Measurements from ENCODE around the gene HAND1.
A peak's percentile ranks its signal among the peaks of the same experiment; 100 is the strongest.
"Not testable (repeated sequence)": the region's sequence is repeated elsewhere in the genome, so short reads cannot be mapped to it uniquely, and the experiment has no call there.

Gene HAND1

GRCh38 chr5:154478224-154478565 lies at the start of gene HAND1:
HAND1 (minus strand) TSS chr5:154478227; CDS start chr5:154478008, 219 bp downstream.
- DNase-seq = peak; percentile 27 to 32

DNA sequence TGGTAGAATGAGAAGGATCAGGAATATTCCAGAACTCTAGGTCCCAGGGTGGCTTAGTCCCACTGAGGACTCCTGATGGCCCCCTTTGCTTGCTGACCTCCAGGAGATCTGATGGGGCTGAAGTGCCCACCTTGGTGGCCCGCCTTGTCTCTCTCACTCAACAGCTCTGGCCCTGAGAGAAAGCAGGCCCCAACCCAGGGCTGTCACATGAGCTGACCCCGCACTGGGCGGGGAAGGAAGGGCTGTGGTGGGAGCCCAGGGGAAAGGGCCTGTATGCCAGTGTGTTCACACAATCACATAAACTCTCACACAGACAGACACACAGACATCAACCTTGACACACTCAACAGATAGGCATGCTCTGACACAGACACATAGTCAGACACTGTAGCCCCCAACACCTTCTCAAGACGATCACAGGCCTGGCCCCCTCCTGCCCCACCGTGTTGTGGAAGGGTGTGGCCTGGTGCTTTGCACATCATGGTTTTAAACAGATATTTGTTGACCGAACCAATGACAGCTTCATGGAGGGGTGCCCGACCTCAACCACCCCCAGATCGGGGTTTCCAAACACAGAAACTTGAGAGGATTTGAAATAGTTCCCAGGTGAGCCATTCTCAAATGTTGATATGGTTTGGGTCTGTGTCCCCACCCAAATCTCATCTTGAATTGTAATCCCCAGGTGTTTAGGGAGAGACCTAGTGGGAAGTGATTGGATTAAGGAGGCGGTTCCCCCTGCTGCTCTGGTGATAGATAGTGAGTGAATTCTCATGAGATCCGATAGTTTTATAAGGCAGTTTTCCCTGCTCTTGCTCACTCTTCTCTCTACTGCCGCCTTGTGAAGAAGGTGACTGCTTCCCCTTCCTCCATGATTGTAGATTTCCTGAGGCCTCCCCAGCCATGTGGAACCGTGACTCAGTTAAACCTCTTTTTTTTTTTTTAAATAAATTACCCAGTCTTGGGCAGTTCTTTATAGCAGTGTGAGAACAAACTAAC lies 48.5 kb upstream of the HAND1 start:
- no peak for DNase-seq

- DNase-seq = no peak
Measured at GRCh38 chr5:154524859-154525258, 46.8 kb upstream of the HAND1 start.

- no peak for DNase-seq
Measured at GRCh38 chr5:154524181-154524580, 46.2 kb upstream of the HAND1 start.

- no peak for DNase-seq
Measured at GRCh38 chr5:154523709-154524108, 45.7 kb upstream of the HAND1 start.

GRCh38 chr5:154523104-154523503 lies 45.1 kb upstream of the HAND1 start:
- DNase-seq = no peak

DNA sequence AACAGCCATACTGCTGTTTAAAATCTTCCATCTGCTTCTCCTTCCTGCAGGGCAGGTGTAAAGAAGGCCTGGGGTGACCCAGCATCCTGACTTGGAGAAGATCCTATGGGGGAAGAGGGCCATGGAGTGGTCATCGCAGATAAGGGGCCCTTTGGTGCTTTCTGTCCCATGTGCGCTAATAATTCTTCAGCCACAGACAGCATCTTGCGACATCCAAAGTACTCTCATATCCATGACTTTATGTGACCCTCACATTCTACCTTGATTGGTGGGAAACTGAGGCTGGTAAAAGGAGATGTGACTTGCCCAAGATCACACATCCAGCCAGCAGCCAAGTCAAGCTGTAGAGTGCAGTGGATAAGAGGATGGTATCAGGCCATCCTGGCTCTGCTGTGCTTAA lies 44.3 kb upstream of the HAND1 start:
- DNase-seq = no peak

- DNase-seq = no peak
Measured at GRCh38 chr5:154521756-154522155, 43.7 kb upstream of the HAND1 start.

- DNase-seq = peak; percentile 3 to 36
Measured at GRCh38 chr5:154520861-154521453, 42.9 kb upstream of the HAND1 start.

DNA sequence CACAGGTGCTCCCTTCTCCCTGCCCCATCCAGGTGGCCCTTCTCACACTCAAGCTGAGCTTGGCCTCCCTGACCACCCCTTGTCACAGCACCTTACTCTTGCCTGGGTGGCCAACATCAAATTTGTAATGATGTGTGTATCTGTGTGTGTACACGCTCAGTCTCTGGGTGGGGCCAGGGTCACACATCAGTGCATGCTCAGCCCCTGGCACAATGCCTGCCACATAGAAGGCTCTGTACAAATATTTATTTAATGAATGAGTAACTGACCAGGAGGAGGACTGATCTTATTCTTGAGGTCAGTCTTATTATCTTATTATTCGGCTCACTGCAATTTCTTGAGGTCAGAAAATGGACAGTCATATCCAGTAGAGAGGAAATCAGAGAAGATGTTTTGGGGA lies 41.3 kb upstream of the HAND1 start:
- no peak for DNase-seq

- no peak for DNase-seq
Measured at GRCh38 chr5:154518438-154518867, 40.4 kb upstream of the HAND1 start.

DNA sequence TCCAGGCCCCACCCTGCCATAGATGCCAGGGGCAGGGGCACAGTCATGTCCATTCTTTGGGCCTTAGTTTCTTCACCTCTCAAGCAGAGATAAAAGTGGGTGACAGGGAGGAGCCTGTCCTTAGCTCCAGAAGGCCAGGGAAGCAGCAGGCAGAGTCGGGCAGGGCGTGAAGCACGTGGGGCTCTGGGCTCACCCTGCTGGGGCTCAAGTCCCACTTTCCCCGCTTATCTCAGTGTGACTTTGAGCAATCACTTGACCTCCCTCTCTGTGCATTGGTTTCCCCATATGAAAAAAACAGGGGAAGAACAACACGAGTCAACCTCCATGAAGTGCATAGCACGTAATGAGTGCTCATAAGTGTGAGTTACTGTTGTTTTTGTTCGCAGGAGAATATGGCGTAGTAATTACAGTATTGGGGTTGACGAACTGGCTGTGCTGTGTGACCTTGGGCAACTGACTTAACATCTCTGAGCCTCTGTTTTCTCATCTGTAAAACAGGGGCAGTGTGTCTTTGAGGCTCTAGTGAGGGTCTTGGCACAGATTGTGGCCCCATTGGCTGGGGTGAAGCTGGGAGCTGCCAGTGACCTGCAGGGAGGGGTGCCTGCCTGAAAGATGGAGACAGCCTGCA lies 39.9 kb upstream of the HAND1 start:
- DNase-seq = no peak

GRCh38 chr5:154517181-154517580 lies 39.2 kb upstream of the HAND1 start:
- no peak for DNase-seq

DNA sequence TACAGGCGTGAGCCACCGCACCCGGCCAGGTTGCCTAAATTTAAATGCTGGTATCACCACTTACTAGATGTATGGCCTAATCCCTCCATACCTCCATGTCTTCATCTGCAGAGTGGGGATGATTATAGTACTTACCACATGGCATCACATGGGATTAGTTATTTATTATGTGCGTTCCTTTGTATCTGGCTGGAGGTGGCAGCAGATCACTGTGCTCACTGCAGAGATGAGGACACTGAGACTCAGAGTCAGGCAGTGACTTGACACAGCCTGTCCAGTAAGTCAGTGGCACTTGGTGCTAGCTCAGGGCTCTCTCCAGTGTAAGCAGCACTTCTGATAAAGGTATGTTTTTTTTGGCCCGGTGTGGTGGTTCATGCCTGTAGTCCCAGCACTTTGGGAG lies 38.4 kb upstream of the HAND1 start:
- no peak for DNase-seq

GRCh38 chr5:154515488-154515887 lies 37.5 kb upstream of the HAND1 start:
- DNase-seq = not testable (repeated sequence)

DNA sequence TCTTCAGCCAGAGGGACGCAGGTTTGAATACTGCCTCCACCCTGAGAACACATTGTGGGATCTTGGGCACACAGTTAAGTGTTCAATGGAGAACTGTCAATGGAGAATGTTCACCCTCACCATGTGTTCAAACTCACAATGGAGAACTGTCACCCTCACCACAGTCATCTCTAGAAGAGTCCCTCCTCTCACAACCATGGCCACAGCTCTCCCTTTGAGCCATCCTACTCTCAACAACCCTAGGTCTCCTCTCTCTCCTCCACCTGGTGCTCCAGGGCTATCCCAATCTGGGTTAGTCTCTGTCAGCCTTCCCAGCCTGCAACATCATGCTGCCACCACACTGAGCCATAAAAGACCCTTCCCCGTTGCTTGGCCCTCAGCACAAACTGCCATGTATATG lies 36.3 kb upstream of the HAND1 start:
- DNase-seq = no peak

- DNase-seq = no peak
Measured at GRCh38 chr5:154513669-154514084, 35.6 kb upstream of the HAND1 start.

DNA sequence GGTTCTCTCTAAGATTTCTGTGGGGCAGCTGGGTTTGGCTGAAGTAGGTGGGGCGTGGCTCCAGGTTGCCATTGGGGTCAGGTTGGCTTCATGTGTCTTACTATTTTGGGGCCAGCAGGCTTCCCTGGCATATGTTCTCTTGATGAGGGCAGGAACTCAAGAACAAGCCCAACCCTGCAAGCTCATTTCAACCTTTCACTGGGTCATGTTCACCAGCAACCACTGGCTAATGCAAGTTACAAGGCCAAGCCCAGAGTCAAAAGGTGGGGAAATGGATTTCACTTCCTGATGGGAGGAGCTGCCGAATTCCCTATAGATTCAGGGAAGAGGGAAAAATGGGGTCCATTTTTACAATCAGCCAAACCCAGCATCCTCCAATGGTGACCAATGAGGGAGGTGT lies 34.0 kb upstream of the HAND1 start:
- DNase-seq = no peak

DNA sequence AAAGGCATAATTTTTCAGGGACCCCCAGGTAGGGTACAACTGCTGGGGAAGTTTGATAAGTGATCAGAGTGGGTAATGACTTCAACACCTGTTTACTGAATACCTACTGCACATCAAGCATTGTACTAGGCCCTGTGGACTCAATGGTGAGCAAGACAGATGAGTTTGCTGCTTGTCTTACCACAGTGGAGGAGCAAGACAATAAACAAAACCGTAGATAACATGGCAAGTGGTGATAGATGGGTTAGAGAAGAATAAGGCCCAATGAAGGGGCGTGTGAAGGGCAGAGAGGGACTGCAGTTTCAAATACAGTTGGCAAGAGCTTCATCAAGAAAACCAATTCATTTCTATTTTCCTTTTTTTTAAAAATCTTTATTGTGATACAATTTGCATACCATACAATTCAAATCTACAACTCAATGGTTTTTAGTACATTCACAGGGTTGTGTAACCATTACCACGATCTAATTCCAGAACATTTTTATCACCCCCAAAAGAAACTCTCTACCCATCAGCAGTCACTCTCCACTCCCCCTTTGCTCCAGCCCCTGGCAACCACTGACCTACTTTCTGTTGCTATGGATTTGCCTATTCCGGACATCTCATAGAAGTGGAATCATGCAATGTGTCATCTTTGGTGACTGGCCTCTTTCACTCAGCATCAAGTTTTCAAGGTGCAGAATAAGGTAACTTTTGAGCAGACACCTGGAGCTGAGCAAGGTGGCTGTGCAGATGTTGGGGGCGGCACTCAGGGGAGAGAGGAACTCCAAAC lies 31.9 kb upstream of the HAND1 start:
- no peak for DNase-seq

DNA sequence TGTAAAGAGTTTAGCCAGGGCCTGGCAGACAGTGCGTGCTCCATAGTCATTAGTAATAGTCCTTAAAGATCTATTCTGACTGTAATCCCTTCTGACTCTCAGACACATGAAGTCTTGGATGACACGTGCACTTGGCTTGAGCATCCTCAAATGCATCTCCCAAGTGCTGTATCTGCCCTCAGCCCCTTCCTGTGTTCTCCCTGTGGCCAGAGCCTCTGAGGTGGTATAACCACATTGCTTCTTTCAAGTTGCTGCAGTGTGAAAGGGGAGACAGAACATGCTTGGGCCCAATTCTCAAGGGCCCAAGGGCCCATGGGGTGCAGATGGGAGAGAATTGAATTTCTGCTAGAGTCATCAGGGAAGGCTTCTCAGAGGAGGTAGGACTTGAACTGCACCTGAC lies 30.1 kb upstream of the HAND1 start:
- no peak for DNase-seq

DNA sequence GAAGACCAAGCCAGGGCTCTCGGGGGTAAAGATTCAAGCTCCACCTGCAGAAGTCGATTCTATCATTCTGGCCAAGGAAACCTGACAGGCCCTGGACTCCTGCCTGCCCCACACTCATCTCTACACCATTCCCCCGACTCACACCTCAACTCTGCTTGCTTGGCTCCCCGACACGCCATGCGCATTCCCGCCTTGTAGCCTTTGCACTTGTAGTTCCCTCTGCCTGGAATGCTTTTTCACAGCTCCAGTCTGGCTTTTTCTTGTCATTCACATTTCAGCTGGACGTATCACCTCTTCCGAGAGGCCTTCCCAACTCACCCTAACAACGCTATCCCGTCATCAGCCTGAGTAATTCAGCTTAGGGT lies 28.7 kb upstream of the HAND1 start:
- DNase-seq = no peak

GRCh38 chr5:154506049-154506715 lies 28.2 kb upstream of the HAND1 start:
- no peak for DNase-seq

GRCh38 chr5:154505567-154505966 lies 27.5 kb upstream of the HAND1 start:
- no peak for DNase-seq
